IMR-90 (cell line): ENCODE measurements around the gene DUS3L. TPM values are rescaled to one million over a fixed set of nuclear protein-coding genes. Genes with fewer than 3 reads are reported as not detected.
"Not testable (repeated sequence)": the region's sequence is repeated elsewhere in the genome, so short reads cannot be mapped to it uniquely, and the experiment has no call there.

Experiments used
- ATAC-seq: fragments of 200-7000 bp; cut with Tn5 transposase; 2 replicates; pipeline ENCODE4 v1.9.1; 2020; ENCODE audit warnings: low read depth, mild to moderate bottlenecking, moderate library complexity
- BruUV-seq: library from RNA; stranded (reverse); fragments of 400-500 nt; replicated peaks from 2 replicates; lab custom pipeline; 2021; lab: Mats Ljungman, UMichigan
- CTCF ChIA-PET: fragments of 300-600 bp; formaldehyde crosslinking; extraction: SDS; loops from one replicate; lab custom pipeline; 2021; ENCODE audit warnings: antibody characterized with exemption; lab: Yijun Ruan, JAX
- POLR2A ChIA-PET: fragments of 300-600 bp; sonication (Branson Sonifier 250); formaldehyde crosslinking; loops from one replicate; lab custom pipeline; 2022; ENCODE audit warnings: antibody characterized with exemption; ENCODE audit not compliant: unreplicated experiment; lab: Charles Lee
- DNase-seq: peaks from one replicate; pipeline ENCODE4 v3.0.0; 2013
- H2AFZ ChIP-seq: replicated peaks from 2 replicates; pipeline ENCODE3; 2013; ENCODE audit warnings: low read length, mild to moderate bottlenecking; ENCODE audit not compliant: poor library complexity
- H2AK5ac ChIP-seq: 2 replicates; pipeline ENCODE4 v1.6.1; 2013; ENCODE audit warnings: low read depth, low read length, inconsistent platforms
- H2AK9ac ChIP-seq: replicated peaks from 2 replicates; pipeline ENCODE3; 2013; ENCODE audit warnings: mild to moderate bottlenecking, low read depth, low read length, moderate library complexity; ENCODE audit not compliant: poor library complexity
- H2BK120ac ChIP-seq: 2 replicates; pipeline ENCODE4 v1.6.1; 2013; ENCODE audit warnings: low read depth, low read length, inconsistent platforms
- H2BK15ac ChIP-seq: 3 replicates; pipeline ENCODE4 v1.6.1; 2013; ENCODE audit warnings: low read depth, low read length, inconsistent platforms
- H2BK20ac ChIP-seq: 2 replicates; pipeline ENCODE4 v1.6.1; 2013; ENCODE audit warnings: low read depth, mild to moderate bottlenecking, inconsistent platforms, low read length, moderate library complexity
- H2BK5ac ChIP-seq: 2 replicates; pipeline ENCODE4 v1.6.1; 2013; ENCODE audit warnings: mild to moderate bottlenecking, low read depth, low read length, inconsistent platforms; ENCODE audit not compliant: poor library complexity, severe bottlenecking
- H3K14ac ChIP-seq: replicated peaks from 2 replicates; pipeline ENCODE4 v1.6.1; 2013; ENCODE audit warnings: low read depth, low read length, inconsistent platforms
- H3K18ac ChIP-seq: 2 replicates; pipeline ENCODE4 v1.6.1; 2013; ENCODE audit warnings: low read depth, low read length, control low read depth
- H3K23ac ChIP-seq: 2 replicates; pipeline ENCODE4 v1.6.1; 2013; ENCODE audit warnings: low read depth, low read length, inconsistent platforms
- H3K27ac ChIP-seq: 2 replicates; pipeline ENCODE4 v1.5.1; 2013; ENCODE audit warnings: mild to moderate bottlenecking, control low read depth, low read length; ENCODE audit not compliant: insufficient read depth
- H3K27me3 ChIP-seq: 2 replicates; pipeline ENCODE4 v1.6.1; 2013; ENCODE audit warnings: low read length; ENCODE audit not compliant: control insufficient read depth, insufficient read depth
- H3K36me3 ChIP-seq: 2 replicates; pipeline ENCODE4 v1.6.1; 2013; ENCODE audit warnings: low read length, mixed read lengths; ENCODE audit not compliant: control insufficient read depth, insufficient read depth
- H3K4ac ChIP-seq: 2 replicates; pipeline ENCODE4 v1.6.1; 2013; ENCODE audit warnings: low read depth, low read length, inconsistent platforms
- H3K4me1 ChIP-seq: 2 replicates; pipeline ENCODE4 v1.6.1; 2013; ENCODE audit warnings: low read length, mixed read lengths; ENCODE audit not compliant: control insufficient read depth, insufficient read depth
- H3K4me2 ChIP-seq: 2 replicates; pipeline ENCODE4 v1.6.1; 2013; ENCODE audit warnings: low read depth, mild to moderate bottlenecking, control low read depth, low read length, moderate library complexity
- H3K4me3 ChIP-seq: 2 replicates; pipeline ENCODE4 v1.5.1; 2013; ENCODE audit warnings: low read depth, mild to moderate bottlenecking, control low read depth, low read length, moderate library complexity; ENCODE audit not compliant: insufficient read depth
- H3K56ac ChIP-seq: 2 replicates; pipeline ENCODE4 v1.6.1; 2013; ENCODE audit warnings: low read length, inconsistent platforms; ENCODE audit not compliant: insufficient read depth; ENCODE audit errors: extremely low read depth
- H3K79me1 ChIP-seq, 2 experiments: 2 replicates each; pipeline ENCODE4 v1.6.1; 2013; ENCODE audit warnings: low read length in 2 of 2, inconsistent platforms in 1 of 2, low read depth in 1 of 2
- H3K9ac ChIP-seq: 2 replicates; pipeline ENCODE4 v1.6.1; 2013; ENCODE audit warnings: low read depth, low read length, control low read depth
- H3K9me1 ChIP-seq: 2 replicates; pipeline ENCODE4 v1.6.1; 2013; ENCODE audit warnings: low read length, inconsistent platforms; ENCODE audit not compliant: insufficient read depth
- H3K9me3 ChIP-seq: 2 replicates; pipeline ENCODE4 v1.6.1; 2013; ENCODE audit warnings: low read length; ENCODE audit not compliant: control insufficient read depth, insufficient read depth
- H4K20me1 ChIP-seq: 2 replicates; pipeline ENCODE4 v1.6.1; 2013; ENCODE audit warnings: low read length, inconsistent platforms; ENCODE audit not compliant: insufficient read depth
- H4K5ac ChIP-seq: 2 replicates; pipeline ENCODE4 v1.6.1; 2013; ENCODE audit warnings: mild to moderate bottlenecking, low read depth, low read length, control low read depth
- H4K8ac ChIP-seq, 2 experiments: 2 replicates each; pipeline ENCODE4 v1.6.1; 2013; ENCODE audit warnings: low read depth in 2 of 2, low read length in 2 of 2, control low read depth in 1 of 2, inconsistent platforms in 1 of 2
- H4K91ac ChIP-seq: 2 replicates; pipeline ENCODE4 v1.6.1; 2013; ENCODE audit warnings: low read depth, low read length, inconsistent platforms; ENCODE audit not compliant: insufficient read depth
- WGBS, 2 experiments: methylation state at CpG; one replicate each; pipeline versions ENCODE4 v1.1.5 to v1.1.7; 2013; ENCODE audit warnings: missing lambda C conversion rate in 2 of 2; ENCODE audit not compliant: insufficient read length in 1 of 2; ENCODE audit errors: extremely low coverage in 2 of 2; 5-methylcytosine and 5-hydroxymethylcytosine counted together
- dilution Hi-C: fragments of 300-500 bp; cut with HindIII; formaldehyde crosslinking; loops from one replicate; pipeline ENCODE4 v1.14.3; 2018; ENCODE audit warnings: low sequenced_read_pairs; ENCODE audit not compliant: unreplicated experiment
- in situ Hi-C: fragments of 300-500 bp; cut with MboI; formaldehyde crosslinking; loops from 3 replicates; pipeline ENCODE4 v1.14.3; 2019; ENCODE audit warnings: low sequenced_read_pairs, inconsistent platforms, mixed read lengths
- intact Hi-C: fragments of 100-400 bp; cut with micrococcal nuclease; formaldehyde crosslinking; loops from 2 replicates; pipeline ENCODE4 v1.10.0; 2022
- polyA plus RNA-seq, 3 experiments: library from polyadenylated mRNA; depleted of rRNA; stranded (reverse); fragments of >200 nt; gene quantifications; 2 replicates each; pipeline ENCODE4 v1.2.3, GENCODE V29; 2012; ENCODE audit warnings: low replicate concordance in 1 of 3
- total RNA-seq: library from RNA; depleted of rRNA; stranded (reverse); fragments of >200 nt; gene quantifications from 2 replicates; pipeline ENCODE4 v1.2.3, GENCODE V29; 2012

DUS3L gene
- total and polyA plus RNA-seq, 2 of the 4 experiments (the other 2 are of a cell fraction): 12.4 to 21.3 TPM

DNA sequence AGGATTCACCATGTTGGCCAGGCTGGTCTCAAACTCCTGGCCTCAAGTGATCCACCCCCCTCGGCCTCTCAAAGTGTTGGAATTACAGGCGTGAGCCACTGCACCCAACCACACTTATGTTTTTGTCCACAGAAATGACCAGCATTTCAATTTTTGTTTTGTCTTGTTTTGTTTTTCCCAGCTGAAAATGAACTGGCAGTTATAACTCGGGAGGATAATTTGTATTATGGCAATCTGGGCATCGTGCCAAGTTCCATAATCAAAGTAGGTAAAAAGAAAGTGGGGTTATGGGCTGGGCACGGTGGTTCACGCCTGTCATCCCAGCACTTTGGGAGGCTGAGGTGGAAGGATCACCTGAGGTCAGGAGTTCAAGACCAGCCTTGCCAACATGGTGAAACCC is 42.0 kb downstream of the DUS3L start:
- H3K14ac ChIP-seq, H3K4ac ChIP-seq, H2AK5ac ChIP-seq, H2BK20ac ChIP-seq, H3K79me1 ChIP-seq, H4K5ac ChIP-seq, H3K4me3 ChIP-seq, DNase-seq, H2AFZ ChIP-seq, H2AK9ac ChIP-seq, H2BK120ac ChIP-seq, H3K56ac ChIP-seq, H3K9ac ChIP-seq, H4K8ac ChIP-seq, H3K9me1 ChIP-seq, ATAC-seq, H3K18ac ChIP-seq, POLR2A ChIA-PET, H2BK15ac ChIP-seq, dilution Hi-C loops, BruUV-seq, H3K4me2 ChIP-seq, H3K23ac ChIP-seq, H3K9me3 ChIP-seq, H3K4me1 ChIP-seq, H4K20me1 ChIP-seq, in situ Hi-C loops, H3K36me3 ChIP-seq, intact Hi-C loops, H2BK5ac ChIP-seq, H3K27ac ChIP-seq, H4K91ac ChIP-seq: not testable (repeated sequence)
- 27% methylated on average over 2 of the region's 6 CpGs; no CpG with 5 or more reads in 1 of the 2 experiments for WGBS, 2 experiments
- CTCF ChIA-PET: interaction anchor here (0.6 kb wide), 1 partner anchor 19 kb away, joined by 3 read pairs; no protein-coding TSS in a partner anchor
- H3K27me3 ChIP-seq: peaks cover 20% of the 10 kb centered on the region

DNA sequence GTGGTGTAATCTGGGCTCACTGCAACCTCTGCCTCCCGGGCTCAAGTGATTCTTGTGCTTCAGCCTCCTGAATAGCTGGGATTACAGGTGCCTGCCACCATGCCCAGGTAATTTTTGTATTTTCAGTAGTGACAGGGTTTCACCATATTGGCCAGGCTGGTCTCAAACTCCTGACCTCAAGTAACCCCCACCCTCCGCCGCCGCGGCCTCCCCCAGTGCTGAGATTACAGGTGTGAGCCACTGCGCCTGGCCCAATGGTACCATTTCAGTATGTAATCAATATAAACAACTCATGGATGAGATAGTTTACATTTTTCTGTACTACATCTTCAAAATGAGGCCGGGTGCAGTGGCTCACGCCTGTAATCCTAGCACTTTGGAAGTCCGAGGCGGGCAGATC is 46.0 kb downstream of the DUS3L start:
- 62% methylated on average over 5 of the region's 10 CpGs; no CpG with 5 or more reads in 1 of the 2 experiments for WGBS, 2 experiments
- DNase-seq, H3K18ac ChIP-seq, H3K4me1 ChIP-seq, H4K8ac ChIP-seq, H3K23ac ChIP-seq, H2BK15ac ChIP-seq, dilution Hi-C loops, H2BK120ac ChIP-seq, H2BK20ac ChIP-seq, H2AK5ac ChIP-seq, H3K4ac ChIP-seq, H4K20me1 ChIP-seq, CTCF ChIA-PET, H3K9me3 ChIP-seq, in situ Hi-C loops, H3K27ac ChIP-seq, H4K91ac ChIP-seq, ATAC-seq, H2AK9ac ChIP-seq, H3K79me1 ChIP-seq, H3K4me2 ChIP-seq, H3K27me3 ChIP-seq, H3K56ac ChIP-seq, intact Hi-C loops, H2BK5ac ChIP-seq, H3K36me3 ChIP-seq, H4K5ac ChIP-seq, POLR2A ChIA-PET, H3K9me1 ChIP-seq, H2AFZ ChIP-seq, BruUV-seq, H3K9ac ChIP-seq, H3K14ac ChIP-seq, H3K4me3 ChIP-seq: not testable (repeated sequence)
